ENCODE measurements around the gene COMP. TPM values are rescaled to one million over a fixed set of nuclear protein-coding genes. Genes with fewer than 3 reads are reported as not detected.

The COMP gene
- total RNA-seq, 1 experiment from 2014 or later: not detected

GRCh38 chr19:18735752-18736151 is 55.4 kb downstream of the COMP start:
- Histone ChIP-seq H3K79me2 (ENCODE audit: insufficient read depth, low read length) (no peaks in the 10 kb centered on the region), H3K4me1 (ENCODE audit: control insufficient read depth in 1 of 2, insufficient read depth in 2 of 2, low read length in 2 of 2) (peaks cover 4 to 12% of the 10 kb centered on the region in 2 experiments; a peak in 3 of 4 replicates), H3K4me2 (ENCODE audit: low read length) (no peak overlapping the region), H3K27ac (ENCODE audit: low read depth, low read length) (no peak overlapping the region), H4K20me1 (ENCODE audit: insufficient read depth) (no peaks in the 10 kb centered on the region), H3K4me3 (replicated peaks in 1 of 2; ENCODE audit: low read depth in 1 of 2, low read length in 2 of 2) (no peak overlapping the region), H3K9ac (ENCODE audit: low read length) (no peak overlapping the region), H2AFZ (ENCODE audit: low read depth, low read length, poor library complexity, severe bottlenecking) (no peak overlapping the region), H3K9me3 (ENCODE audit: control insufficient read depth in 1 of 2, insufficient read depth in 1 of 2, low read depth in 1 of 2, low read length in 2 of 2) (no peaks in the 10 kb centered on the region), H3K36me3 (ENCODE audit: control insufficient read depth in 1 of 2, insufficient read depth in 2 of 2, low read length in 2 of 2) (no peaks in the 10 kb centered on the region), H3K27me3 (ENCODE audit: insufficient read depth, low read length) (no peaks in the 10 kb centered on the region), H3K9me2 (ENCODE audit: insufficient read depth) (no peaks in the 10 kb centered on the region)
- TF ChIP-seq RAD21 (IDR thresholded peaks at IDR 0.05; ENCODE audit: low read depth) (no peak), CTCF (IDR thresholded peaks at IDR 0.05 in 2 of 3, conservative IDR thresholded peaks at IDR 0.05 in 1 of 3; ENCODE audit: borderline replicate concordance in 1 of 3, insufficient read depth in 1 of 3, low read depth in 2 of 3, low read length in 2 of 3) (no peak), ATF3 (IDR thresholded peaks at IDR 0.05) (no peak), EGR1 (IDR thresholded peaks at IDR 0.05; ENCODE audit: low read depth) (no peak), MAX (IDR thresholded peaks at IDR 0.05) (no peak), POLR2AphosphoS5 (IDR thresholded peaks at IDR 0.05; ENCODE audit: low read depth, low read length) (no peak), JUND (IDR thresholded peaks at IDR 0.05) (no peak), POLR2A (IDR thresholded peaks at IDR 0.05; ENCODE audit: borderline replicate concordance, extremely low read depth, insufficient read depth, insufficient read length) (no peak), EZH2 (IDR thresholded peaks at IDR 0.05) (no peak)
- CTCF ChIA-PET: no interaction called here
- ATAC-seq (no peak), DNase-seq (ENCODE audit: low read depth, low spot score) (no peak)
- intact Hi-C loops (cut with micrococcal nuclease): no loop called here
- BruUV-seq (replicated peaks): no TSS peak
- POLR2A ChIA-PET: no interaction called here
- RAD21 ChIA-PET (ENCODE audit: low non-redundant PET in 1 of 2, low total read pairs in 2 of 2, uncharacterized antibody in 2 of 2, unreplicated experiment in 2 of 2): no interaction called here

GRCh38 chr19:18735324-18735723 is 55.8 kb downstream of the COMP start:
- H3K4me3 ChIP-seq (replicated peaks in 1 of 2; ENCODE audit: low read depth in 1 of 2, low read length in 2 of 2): no peak overlapping the region
- RAD21 ChIA-PET (ENCODE audit: low non-redundant PET in 1 of 2, low total read pairs in 2 of 2, uncharacterized antibody in 2 of 2, unreplicated experiment in 2 of 2): no interaction called here
- TF ChIP-seq ZBTB33 (IDR thresholded peaks at IDR 0.05; ENCODE audit: extremely low read depth, insufficient replicate concordance, low read length) (no peak), ATF3 (IDR thresholded peaks at IDR 0.05) (no peak), CEBPB (IDR thresholded peaks at IDR 0.05; ENCODE audit: low read depth) (no peak), ZFX (IDR thresholded peaks at IDR 0.05) (no peak), EZH2phosphoT487 (IDR thresholded peaks at IDR 0.05; ENCODE audit: borderline replicate concordance) (no peak), RAD21 (IDR thresholded peaks at IDR 0.05; ENCODE audit: low read depth) (no peak), EGR1 (IDR thresholded peaks at IDR 0.05; ENCODE audit: low read depth) (no peak), SIN3A (IDR thresholded peaks at IDR 0.05; ENCODE audit: low read depth) (no peak), JUND (IDR thresholded peaks at IDR 0.05) (no peak), YY1 (IDR thresholded peaks at IDR 0.05; ENCODE audit: extremely low read depth, insufficient replicate concordance, low read depth, low read length) (no peak), SRF (IDR thresholded peaks at IDR 0.05; ENCODE audit: low read depth) (no peak), POLR2AphosphoS5 (IDR thresholded peaks at IDR 0.05; ENCODE audit: low read depth, low read length) (no peak)

More at GRCh38 chr19:18735324-18735723, 55.8 kb downstream of the COMP start:
- POLR2A ChIA-PET: no interaction called here
- ATAC-seq: no peak
- no peak for DNase-seq (ENCODE audit: low read depth, low spot score)
- CTCF ChIA-PET: no interaction called here
- H3K4me1 ChIP-seq (ENCODE audit: control insufficient read depth in 1 of 2, insufficient read depth in 2 of 2, low read length in 2 of 2): peaks cover 4 to 14% of the 10 kb centered on the region in 2 experiments; a peak in 3 of 4 replicates
- no peak overlapping the region for H3K9ac ChIP-seq (ENCODE audit: low read length)
- H3K9me3 ChIP-seq (ENCODE audit: control insufficient read depth in 1 of 2, insufficient read depth in 1 of 2, low read depth in 1 of 2, low read length in 2 of 2): no peaks in the 10 kb centered on the region
- H3K79me2 ChIP-seq (ENCODE audit: insufficient read depth, low read length): no peaks in the 10 kb centered on the region
- no peaks in the 10 kb centered on the region for H3K27me3 ChIP-seq (ENCODE audit: insufficient read depth, low read length)
- intact Hi-C loops (cut with micrococcal nuclease): no loop called here
- H3K4me2 ChIP-seq (ENCODE audit: low read length): no peak overlapping the region
- no peak overlapping the region for H2AFZ ChIP-seq (ENCODE audit: low read depth, low read length, poor library complexity, severe bottlenecking)
- no peak overlapping the region for H3K27ac ChIP-seq (ENCODE audit: low read depth, low read length)
- BruUV-seq (replicated peaks): no TSS peak
- H3K9me2 ChIP-seq (ENCODE audit: insufficient read depth): no peaks in the 10 kb centered on the region
- no peaks in the 10 kb centered on the region for H4K20me1 ChIP-seq (ENCODE audit: insufficient read depth)
- no peaks in the 10 kb centered on the region for H3K36me3 ChIP-seq (ENCODE audit: control insufficient read depth in 1 of 2, insufficient read depth in 2 of 2, low read length in 2 of 2)

Data from HCT116 (cell line).